Stomach smooth muscle (tissue), 2 donors: ENCODE data around the gene FCN3.
A peak's percentile ranks its signal among the peaks of the same experiment; 100 is the strongest.

ENCODE experiments used
- H3K27ac ChIP-seq: one replicate; pipeline ENCODE4 v1.7.0; 2013; ENCODE audit warnings: mild to moderate bottlenecking, low read length, inconsistent platforms
- H3K27me3 ChIP-seq, 2 donors: one replicate each; pipeline ENCODE4 v1.7.0; 2013; ENCODE audit warnings: low read length in 2 of 2; ENCODE audit not compliant: insufficient read depth in 2 of 2, control insufficient read depth in 1 of 2
- H3K36me3 ChIP-seq, 2 donors: one replicate each; pipeline ENCODE4 v1.7.0; 2013; ENCODE audit warnings: low read length in 2 of 2; ENCODE audit not compliant: control insufficient read depth in 2 of 2, insufficient read depth in 2 of 2
- H3K4me1 ChIP-seq: one replicate; pipeline ENCODE4 v1.7.0; 2013; ENCODE audit warnings: low read length; ENCODE audit not compliant: control insufficient read depth, insufficient read depth
- H3K4me3 ChIP-seq, 2 donors: one replicate each; pipeline ENCODE4 v1.7.0; 2013; ENCODE audit warnings: low read length in 2 of 2
- H3K9ac ChIP-seq, 2 donors: one replicate each; pipeline ENCODE4 v1.7.0; 2013; ENCODE audit warnings: low read length in 2 of 2, mild to moderate bottlenecking in 1 of 2
- H3K9me3 ChIP-seq, 2 donors: one replicate each; pipeline ENCODE4 v1.7.0; 2013; ENCODE audit warnings: low read length in 2 of 2; ENCODE audit not compliant: control insufficient read depth in 2 of 2
- donor health status: healthy.
- donor health status: Pancreatic carcinoma.

The FCN3 gene

GRCh38 chr1:27379564-27380122 lies 5.0 kb upstream of the FCN3 start:
- H3K27ac ChIP-seq = no peak overlapping the region
- H3K9ac ChIP-seq = no peak overlapping the region
- no peaks in the 10 kb centered on the region for H3K36me3 ChIP-seq
- no peaks in the 10 kb centered on the region for H3K9me3 ChIP-seq
- peaks cover 0 to 3% of the 10 kb centered on the region in 2 donors for H3K27me3 ChIP-seq
- H3K4me1 ChIP-seq = peaks cover 2% of the 10 kb centered on the region
- H3K4me3 ChIP-seq = no peak overlapping the region

DNA sequence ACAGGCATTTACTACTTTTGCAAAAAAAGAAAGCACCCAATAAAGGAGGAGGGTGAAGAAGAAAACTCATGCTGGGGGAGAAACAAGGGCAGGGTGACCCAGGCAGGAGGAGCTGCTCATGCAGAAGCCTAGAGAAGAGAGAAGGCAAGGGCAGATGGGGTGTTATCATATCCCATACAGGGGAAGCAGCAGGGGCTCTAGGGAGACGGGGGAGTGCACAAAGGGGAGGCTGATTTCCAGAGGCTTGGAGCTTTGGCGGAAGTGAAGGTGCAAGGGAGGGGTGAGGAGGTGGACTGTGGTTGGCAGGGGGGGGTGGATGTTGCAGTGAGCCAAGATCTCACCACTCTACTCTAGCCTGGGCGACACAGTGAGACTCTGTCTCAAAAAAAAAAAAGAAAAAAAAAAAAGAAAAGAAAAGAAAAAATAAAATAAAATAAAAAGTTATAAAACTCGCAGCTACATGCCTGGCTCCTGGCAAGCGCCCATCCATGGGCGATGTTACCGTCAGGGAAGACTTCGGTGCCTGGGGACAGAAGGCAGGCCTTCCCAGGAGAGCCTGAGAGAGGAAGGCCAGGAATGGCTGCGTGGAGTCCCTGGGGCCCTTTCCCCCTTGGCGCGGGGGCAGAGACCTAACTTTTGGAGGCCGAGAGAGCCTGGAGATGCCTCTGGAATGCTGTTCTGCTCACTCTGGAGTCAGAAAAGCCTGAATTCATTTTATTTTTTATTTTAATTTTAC lies 3.3 kb upstream of the FCN3 start:
- H3K4me1 ChIP-seq = peaks cover 2% of the 10 kb centered on the region
- no peaks in the 10 kb centered on the region for H3K36me3 ChIP-seq
- no peak overlapping the region for H3K4me3 ChIP-seq
- H3K9me3 ChIP-seq = no peaks in the 10 kb centered on the region
- no peak overlapping the region for H3K27ac ChIP-seq
- H3K27me3 ChIP-seq = peaks cover 0 to 2% of the 10 kb centered on the region in 2 donors
- no peak overlapping the region for H3K9ac ChIP-seq

GRCh38 chr1:27372808-27373690 lies 1.6 kb downstream of the FCN3 start:
- Histone ChIP-seq H3K27ac (no peak overlapping the region), H3K4me3 (no peak overlapping the region), H3K27me3 (no peaks in the 10 kb centered on the region), H3K9ac (no peak overlapping the region), H3K36me3 (no peaks in the 10 kb centered on the region), H3K4me1 (peaks cover 8% of the 10 kb centered on the region), H3K9me3 (no peaks in the 10 kb centered on the region)

- peaks cover 14% of the 10 kb centered on the region for H3K4me1 ChIP-seq
- H3K4me3 ChIP-seq = no peak overlapping the region
- H3K9ac ChIP-seq = no peak overlapping the region
- H3K9me3 ChIP-seq = no peaks in the 10 kb centered on the region
- no peaks in the 10 kb centered on the region for H3K36me3 ChIP-seq
- H3K27ac ChIP-seq = no peak overlapping the region
- no peaks in the 10 kb centered on the region for H3K27me3 ChIP-seq
Observed at GRCh38 chr1:27372022-27372807, 2.4 kb downstream of the FCN3 start.

DNA sequence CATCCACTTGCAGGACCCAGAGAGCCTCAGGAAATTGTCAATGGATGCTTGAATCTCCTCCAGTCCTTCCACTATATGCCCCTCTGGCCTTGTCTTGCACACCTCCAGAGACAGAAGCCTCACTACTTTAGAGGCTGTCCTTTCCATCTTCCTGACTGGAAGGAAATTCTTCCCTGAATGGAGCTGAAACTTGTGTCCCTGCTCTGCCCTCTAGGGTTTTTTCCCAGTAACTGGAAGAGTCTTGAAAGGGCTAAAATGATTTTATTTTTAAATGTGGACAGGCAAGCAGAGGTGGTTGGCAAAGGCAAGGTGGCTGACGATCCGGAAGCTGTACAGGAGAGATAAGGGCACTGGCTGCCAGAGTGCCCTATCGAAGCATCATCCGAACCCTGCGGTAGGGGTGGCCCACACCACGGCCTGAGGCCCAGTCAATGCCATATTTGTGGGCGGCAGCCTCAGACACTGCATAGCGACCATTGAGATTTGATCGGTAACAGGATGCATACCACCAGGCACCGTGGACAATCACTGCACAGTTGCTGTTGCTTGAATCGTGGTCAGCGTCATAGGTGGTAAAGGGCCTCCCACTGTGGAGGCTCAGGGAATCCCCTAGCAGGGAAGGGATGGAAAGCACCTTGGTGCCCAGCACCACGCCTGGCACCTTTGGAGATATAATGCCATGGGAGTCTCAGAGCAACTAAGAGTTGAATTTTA lies 5.6 kb downstream of the FCN3 start:
- Histone ChIP-seq H3K27ac (no peak overlapping the region), H3K4me3 (no peak overlapping the region), H3K9me3 (no peaks in the 10 kb centered on the region), H3K36me3 (peaks cover 0 to 5% of the 10 kb centered on the region in 2 donors), H3K4me1 (peaks cover 27% of the 10 kb centered on the region), H3K27me3 (no peaks in the 10 kb centered on the region), H3K9ac (no peak overlapping the region)

DNA sequence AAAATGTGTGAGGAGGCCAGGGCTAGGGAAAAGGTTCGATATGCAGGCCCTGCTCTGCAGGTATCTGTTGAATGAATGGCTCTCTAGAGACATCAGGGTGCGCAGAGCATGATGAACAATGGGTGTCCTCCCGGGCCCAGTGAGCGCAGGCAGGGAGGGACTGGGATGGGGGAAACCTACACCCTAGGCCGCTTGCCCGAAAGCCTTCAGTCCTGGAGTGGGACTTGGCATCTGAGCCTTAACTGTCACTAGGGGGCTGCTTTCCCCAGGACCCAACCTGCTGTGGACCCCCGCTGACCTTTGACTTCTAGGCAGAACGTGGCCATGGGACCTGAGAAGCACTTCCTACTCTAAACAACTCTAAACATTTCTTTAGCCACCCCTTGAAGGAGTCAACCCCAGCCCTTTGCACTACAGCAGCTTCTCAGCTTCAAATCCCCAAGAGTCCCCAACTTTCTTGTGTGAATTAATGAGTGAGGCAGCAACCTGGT lies 7.4 kb downstream of the FCN3 start:
- Histone ChIP-seq H3K27me3 (no peaks in the 10 kb centered on the region), H3K36me3 (peaks cover 4 to 18% of the 10 kb centered on the region in 2 donors), H3K9me3 (no peaks in the 10 kb centered on the region), H3K4me3 (peak overlapping the region; percentile 80 to 84), H3K4me1 (peaks cover 27% of the 10 kb centered on the region), H3K9ac (peak overlapping the region; percentile 89 to 99), H3K27ac (peak overlapping the region; percentile 95)

DNA sequence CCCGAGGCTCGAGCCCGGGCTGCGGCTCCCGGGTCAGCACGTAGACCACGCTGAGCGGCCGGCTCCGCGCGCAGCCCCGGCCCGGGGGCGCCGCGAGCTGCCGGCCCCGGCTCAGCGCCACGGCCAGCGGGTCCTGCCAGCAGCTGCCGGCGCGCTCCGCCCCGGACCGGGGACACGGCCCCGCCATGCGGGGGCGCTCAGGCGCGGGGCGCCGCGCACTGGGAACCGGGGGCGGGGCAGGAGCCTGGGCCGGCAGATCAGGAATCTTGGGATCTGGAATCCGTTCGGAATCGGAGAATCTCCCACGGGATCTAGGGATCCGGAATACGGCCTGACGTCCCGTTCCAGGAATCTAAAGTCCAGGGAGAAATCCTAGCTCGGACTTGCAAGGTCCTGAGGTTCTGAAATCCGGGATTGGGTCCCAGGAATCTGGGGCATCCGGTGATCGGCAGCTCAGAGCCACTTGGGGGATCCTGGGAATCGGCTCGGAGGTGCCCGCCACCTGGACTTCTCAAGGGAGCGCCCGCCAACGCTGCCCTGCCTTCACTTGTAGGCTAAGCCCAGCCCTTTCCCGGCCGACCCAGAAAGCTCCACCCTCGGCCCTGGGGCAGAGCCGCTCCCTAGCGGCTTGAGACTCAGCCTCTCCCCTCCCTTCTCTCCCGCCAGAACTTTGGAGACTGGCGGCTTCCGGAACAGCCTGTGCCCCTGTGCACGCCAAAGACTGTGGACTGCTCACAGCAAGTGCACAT lies 8.0 kb downstream of the FCN3 start, which contains the start of gene MAP3K6:
TSS of gene MAP3K6 (minus strand) at position 551 of the 749 bp plus-strand sequence. CDS start at position 187, 364 bp downstream.
- Histone ChIP-seq H3K4me1 (peaks cover 27% of the 10 kb centered on the region), H3K36me3 (peaks cover 9 to 22% of the 10 kb centered on the region in 2 donors), H3K27ac (peak within 1 kb of the TSS; percentile 95), H3K4me3 (peak within 1 kb of the TSS; percentile 80 to 84), H3K9ac (peak within 1 kb of the TSS; percentile 89 to 99), H3K9me3 (no peaks in the 10 kb centered on the region), H3K27me3 (no peaks in the 10 kb centered on the region)

- H3K4me3 ChIP-seq = peak overlapping the region; percentile 59 to 84
- H3K27me3 ChIP-seq = no peaks in the 10 kb centered on the region
- peak overlapping the region; percentile 76 to 87 for H3K9ac ChIP-seq
- H3K36me3 ChIP-seq = peaks cover 9 to 22% of the 10 kb centered on the region in 2 donors
- H3K4me1 ChIP-seq = peaks cover 27% of the 10 kb centered on the region
- H3K27ac ChIP-seq = peak overlapping the region; percentile 95
- no peaks in the 10 kb centered on the region for H3K9me3 ChIP-seq
Observed at GRCh38 chr1:27366113-27366410, 8.6 kb downstream of the FCN3 start.

- Histone ChIP-seq H3K27me3 (no peaks in the 10 kb centered on the region), H3K9ac (peak overlapping the region; percentile 81 to 87), H3K9me3 (no peaks in the 10 kb centered on the region), H3K27ac (peak overlapping the region; percentile 95), H3K36me3 (peaks cover 9 to 22% of the 10 kb centered on the region in 2 donors), H3K4me3 (peak overlapping the region; percentile 76 to 84), H3K4me1 (peaks cover 27% of the 10 kb centered on the region)
Observed at GRCh38 chr1:27365372-27366112, 9.1 kb downstream of the FCN3 start.
